ENCODE measurements around the gene COL4A1. TPM values are rescaled to one million over a fixed set of nuclear protein-coding genes. Genes with fewer than 3 reads are reported as not detected.
A peak's percentile ranks its signal among the peaks of the same experiment; 100 is the strongest.

Gene COL4A1
- total RNA-seq, 1 donor from 2014 or later, result 120 TPM

DNA sequence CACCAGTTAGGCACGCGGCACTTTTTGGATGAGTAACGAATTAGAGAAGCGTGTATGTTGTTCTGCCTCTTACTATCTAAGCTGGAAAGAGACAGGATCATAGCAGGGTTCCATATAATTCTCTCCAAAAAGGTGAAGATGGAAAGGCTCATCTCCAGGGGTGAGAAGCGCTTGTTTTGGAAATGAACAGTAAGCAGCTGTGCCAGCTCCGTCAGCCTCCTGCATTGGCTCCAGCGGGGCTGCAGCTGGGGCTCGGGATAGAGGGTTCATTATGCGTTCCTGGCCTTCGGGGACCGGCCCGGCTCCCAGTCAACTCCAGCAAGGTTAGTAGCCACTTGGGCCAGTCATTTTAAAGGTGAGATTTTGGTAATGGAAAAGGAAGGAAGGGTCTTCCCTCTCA is 155.5 kb downstream of the COL4A1 start:
- H3K27ac ChIP-seq (replicated peaks), result no peak overlapping the region
- DNase-seq, result no peak

DNA sequence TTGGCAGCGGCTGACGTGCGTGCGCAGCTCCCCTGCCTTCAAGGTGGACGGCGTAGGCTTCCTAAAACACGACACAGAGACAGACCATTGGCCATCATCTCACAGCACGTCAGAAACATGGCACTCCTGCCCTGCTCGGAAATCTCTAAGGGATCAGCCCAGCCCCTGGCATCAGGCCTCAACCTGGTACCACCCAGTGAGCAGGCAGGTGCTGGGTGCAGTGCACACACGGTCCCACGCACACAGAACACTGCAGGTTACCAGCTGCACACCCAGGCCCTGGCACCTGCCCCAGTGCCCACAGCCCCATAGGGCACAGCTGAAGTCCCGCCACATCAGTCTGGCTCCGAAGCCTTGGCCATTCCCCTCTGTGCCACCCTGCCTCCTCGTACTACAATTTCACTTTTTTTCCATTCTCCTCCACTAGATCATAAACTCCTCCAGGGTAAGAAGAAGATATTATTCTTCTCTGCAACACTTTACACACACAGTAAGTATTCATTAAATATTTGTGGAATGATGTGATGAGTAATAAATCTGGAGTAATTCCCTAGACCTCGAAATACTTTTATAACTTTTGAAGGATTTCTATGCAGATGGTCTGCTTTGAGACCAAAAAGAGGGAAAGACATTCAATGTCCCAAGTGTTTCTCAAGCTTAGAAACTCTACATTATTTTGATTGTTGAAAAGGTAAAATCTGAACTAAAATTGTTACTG is 156.4 kb downstream of the COL4A1 start:
- no peaks in the 10 kb centered on the region for H3K4me1 ChIP-seq
- no peak for DNase-seq
- no peak overlapping the region for H3K4me3 ChIP-seq
- intact Hi-C loops (cut with micrococcal nuclease), result no loop called here
- H3K36me3 ChIP-seq, result peaks cover 83% of the 10 kb centered on the region
- no peaks in the 10 kb centered on the region for H3K9me3 ChIP-seq (replicated peaks)
- TF ChIP-seq, protein P1, sequence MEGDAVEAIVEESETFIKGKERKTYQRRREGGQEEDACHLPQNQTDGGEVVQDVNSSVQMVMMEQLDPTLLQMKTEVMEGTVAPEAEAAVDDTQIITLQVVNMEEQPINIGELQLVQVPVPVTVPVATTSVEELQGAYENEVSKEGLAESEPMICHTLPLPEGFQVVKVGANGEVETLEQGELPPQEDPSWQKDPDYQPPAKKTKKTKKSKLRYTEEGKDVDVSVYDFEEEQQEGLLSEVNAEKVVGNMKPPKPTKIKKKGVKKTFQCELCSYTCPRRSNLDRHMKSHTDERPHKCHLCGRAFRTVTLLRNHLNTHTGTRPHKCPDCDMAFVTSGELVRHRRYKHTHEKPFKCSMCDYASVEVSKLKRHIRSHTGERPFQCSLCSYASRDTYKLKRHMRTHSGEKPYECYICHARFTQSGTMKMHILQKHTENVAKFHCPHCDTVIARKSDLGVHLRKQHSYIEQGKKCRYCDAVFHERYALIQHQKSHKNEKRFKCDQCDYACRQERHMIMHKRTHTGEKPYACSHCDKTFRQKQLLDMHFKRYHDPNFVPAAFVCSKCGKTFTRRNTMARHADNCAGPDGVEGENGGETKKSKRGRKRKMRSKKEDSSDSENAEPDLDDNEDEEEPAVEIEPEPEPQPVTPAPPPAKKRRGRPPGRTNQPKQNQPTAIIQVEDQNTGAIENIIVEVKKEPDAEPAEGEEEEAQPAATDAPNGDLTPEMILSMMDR (IDR thresholded peaks at IDR 0.05; ENCODE audit: borderline replicate concordance), result no peak
- no peaks in the 10 kb centered on the region for H3K27me3 ChIP-seq (ENCODE audit: low read depth)
- no peak overlapping the region for H3K27ac ChIP-seq (replicated peaks)

More for the DNA sequence above, 155.5 kb downstream of the COL4A1 start:
- no peaks in the 10 kb centered on the region for H3K9me3 ChIP-seq (replicated peaks)
- H3K4me3 ChIP-seq, result no peak overlapping the region
- H3K36me3 ChIP-seq, result peaks cover 92% of the 10 kb centered on the region
- intact Hi-C loops (cut with micrococcal nuclease), result no loop called here
- H3K4me1 ChIP-seq, result no peaks in the 10 kb centered on the region
- H3K27me3 ChIP-seq (ENCODE audit: low read depth), result no peaks in the 10 kb centered on the region
- TF ChIP-seq, protein P1 (IDR thresholded peaks at IDR 0.05; ENCODE audit: borderline replicate concordance), result no peak

DNA sequence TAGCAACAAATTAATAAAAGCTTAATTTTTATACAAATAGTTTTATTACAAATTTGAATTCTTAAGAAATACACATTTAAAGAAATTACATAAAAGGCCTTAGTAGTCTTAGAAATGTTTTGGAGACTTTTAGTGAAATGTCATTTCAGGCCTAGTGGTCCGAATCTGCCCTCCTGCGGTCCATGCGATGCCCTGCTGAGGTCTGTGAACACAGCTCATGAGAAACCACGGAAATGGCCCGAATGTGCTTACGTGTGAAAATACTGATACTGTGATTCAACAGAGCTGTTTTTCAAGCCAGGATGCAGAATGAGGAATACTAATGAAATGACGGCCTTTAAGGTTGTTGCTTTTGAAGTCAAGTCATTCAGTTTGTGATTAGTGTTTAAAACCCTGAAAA is 157.9 kb downstream of the COL4A1 start:
- Histone ChIP-seq H3K4me1 (no peaks in the 10 kb centered on the region), H3K27ac (replicated peaks) (no peak overlapping the region), H3K4me3 (no peak overlapping the region), H3K36me3 (peaks cover 68% of the 10 kb centered on the region), H3K27me3 (ENCODE audit: low read depth) (no peaks in the 10 kb centered on the region), H3K9me3 (replicated peaks) (no peaks in the 10 kb centered on the region)
- intact Hi-C loops (cut with micrococcal nuclease), result no loop called here
- TF ChIP-seq, protein P1 (IDR thresholded peaks at IDR 0.05; ENCODE audit: borderline replicate concordance), result no peak
- no peak for DNase-seq

DNA sequence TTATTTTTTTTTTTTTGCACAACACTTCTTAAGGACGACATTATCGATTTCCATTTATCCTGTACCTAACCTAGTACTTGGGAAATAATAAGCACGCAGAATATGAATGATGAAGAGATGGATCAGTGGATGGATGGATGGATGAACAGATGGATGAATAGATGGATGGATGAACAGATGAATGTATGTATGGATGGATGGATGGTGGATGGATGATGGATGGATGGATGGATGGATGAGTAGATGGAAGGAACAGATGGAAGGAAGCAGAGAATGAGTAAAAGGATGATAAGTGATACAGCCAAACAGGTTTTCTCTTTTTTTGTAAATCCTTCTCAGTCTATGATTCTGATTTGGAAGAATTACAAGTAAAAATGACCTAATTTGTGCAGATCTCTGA is 166.9 kb downstream of the COL4A1 start:
- Histone ChIP-seq H3K27ac (replicated peaks) (no peak overlapping the region), H3K27me3 (ENCODE audit: low read depth) (no peaks in the 10 kb centered on the region), H3K36me3 (no peaks in the 10 kb centered on the region), H3K4me3 (no peak overlapping the region), H3K4me1 (peaks cover 37% of the 10 kb centered on the region), H3K9me3 (replicated peaks) (peaks cover 11% of the 10 kb centered on the region)
- no peak for DNase-seq
- TF ChIP-seq, protein P1 (IDR thresholded peaks at IDR 0.05; ENCODE audit: borderline replicate concordance), result no peak
- intact Hi-C loops (cut with micrococcal nuclease), result no loop called here

DNA sequence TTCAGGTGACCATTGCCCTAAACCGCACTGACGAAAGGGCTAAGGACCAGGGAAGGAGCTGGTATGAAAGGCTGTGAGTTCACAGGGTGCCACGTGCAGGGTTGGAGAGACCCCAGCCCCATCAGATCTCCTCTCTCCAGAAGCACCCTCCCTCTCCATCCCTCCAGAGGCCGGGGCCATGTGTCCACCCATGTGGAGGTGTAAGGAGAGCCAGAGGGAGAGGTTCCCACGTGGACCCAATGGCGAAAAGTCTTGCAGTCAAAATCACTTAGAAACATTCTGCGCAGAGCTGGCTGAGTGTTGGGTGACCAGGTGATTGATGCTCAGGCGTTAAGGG is 168.3 kb downstream of the COL4A1 start:
- Histone ChIP-seq H3K27ac (replicated peaks) (peak overlapping the region; percentile 86), H3K9me3 (replicated peaks) (peaks cover 11% of the 10 kb centered on the region), H3K36me3 (no peaks in the 10 kb centered on the region), H3K27me3 (ENCODE audit: low read depth) (no peaks in the 10 kb centered on the region), H3K4me1 (peaks cover 49% of the 10 kb centered on the region), H3K4me3 (peak overlapping the region; percentile 68)
- TF ChIP-seq, protein P1 (IDR thresholded peaks at IDR 0.05; ENCODE audit: borderline replicate concordance), result no peak
- intact Hi-C loops (cut with micrococcal nuclease), result loop anchor here (10.0 kb wide), 2 partner anchors 354 to 994 kb away; partner anchors contain the start of gene IRS2
- DNase-seq, result no peak

Measured in left ventricle myocardium inferior (tissue), 1 donor.